ENCODE results near the gene NUB1. TPM values are rescaled to one million over a fixed set of nuclear protein-coding genes. Genes with fewer than 3 reads are reported as not detected.

NUB1 gene
- total RNA-seq, 1 donor from 2014 or later = 41.6 TPM

- TF ChIP-seq CTCF (IDR thresholded peaks at IDR 0.05; ENCODE audit: insufficient read depth, low read depth, low read length) (no peak), EZH2 (IDR thresholded peaks at IDR 0.05; ENCODE audit: insufficient read depth, low read length) (no peak)
- DNase-seq (ENCODE audit: low read depth) (no peak), FAIRE-seq (no peak)
- Histone ChIP-seq H3K27me3 (ENCODE audit: insufficient read depth, low read length) (peaks cover 3% of the 10 kb centered on the region), H3K27ac (ENCODE audit: low read depth, low read length) (no peak overlapping the region), H4K20me1 (ENCODE audit: insufficient read depth, low read length) (no peaks in the 10 kb centered on the region), H3K9me3 (ENCODE audit: insufficient read depth, low read depth, low read length) (peaks cover 5% of the 10 kb centered on the region), H3K4me3 (ENCODE audit: insufficient read depth, low read depth, low read length) (no peak overlapping the region), H3K79me2 (ENCODE audit: insufficient read depth, low read length) (no peaks in the 10 kb centered on the region), H3K4me2 (ENCODE audit: low read length) (no peak overlapping the region), H2AFZ (ENCODE audit: low read depth, low read length) (no peak overlapping the region), H3K36me3 (ENCODE audit: insufficient read depth, low read length) (no peaks in the 10 kb centered on the region), H3K9ac (ENCODE audit: low read length) (no peak overlapping the region), H3K4me1 (ENCODE audit: insufficient read depth, low read length) (peaks cover 9% of the 10 kb centered on the region)
- peaks cover 2% of the 10 kb centered on the region for H3K27me3 Mint-ChIP-seq (ENCODE audit: low read depth, unreplicated experiment)
- no peak overlapping the region for H3K27ac Mint-ChIP-seq (ENCODE audit: unreplicated experiment)
- no peaks in the 10 kb centered on the region for H3K36me3 Mint-ChIP-seq (ENCODE audit: low read depth, unreplicated experiment)
- H3K4me3 Mint-ChIP-seq (ENCODE audit: unreplicated experiment) = no peak overlapping the region
- peaks cover 2% of the 10 kb centered on the region for H3K4me1 Mint-ChIP-seq (ENCODE audit: low read depth, unreplicated experiment)
- no peaks in the 10 kb centered on the region for H3K9me3 Mint-ChIP-seq (ENCODE audit: unreplicated experiment)
Observed at GRCh38 chr7:151312831-151313809, 28.5 kb upstream of the NUB1 start.

GRCh38 chr7:151313857-151314256 is 27.8 kb upstream of the NUB1 start:
- H3K36me3 ChIP-seq (ENCODE audit: insufficient read depth, low read length) = no peaks in the 10 kb centered on the region
- DNase-seq (ENCODE audit: low read depth) = peak; percentile 33
- no peak overlapping the region for H3K27ac ChIP-seq (ENCODE audit: low read depth, low read length)
- H3K4me2 ChIP-seq (ENCODE audit: low read length) = no peak overlapping the region
- peaks cover 9% of the 10 kb centered on the region for H3K4me1 ChIP-seq (ENCODE audit: insufficient read depth, low read length)
- peaks cover 5% of the 10 kb centered on the region for H3K9me3 ChIP-seq (ENCODE audit: insufficient read depth, low read depth, low read length)
- H3K27me3 ChIP-seq (ENCODE audit: insufficient read depth, low read length) = peaks cover 3% of the 10 kb centered on the region
- peaks cover 4% of the 10 kb centered on the region for H3K9me3 Mint-ChIP-seq (ENCODE audit: unreplicated experiment)
- peaks cover 2% of the 10 kb centered on the region for H3K4me1 Mint-ChIP-seq (ENCODE audit: low read depth, unreplicated experiment)
- H3K27me3 Mint-ChIP-seq (ENCODE audit: low read depth, unreplicated experiment) = peaks cover 2% of the 10 kb centered on the region
- TF ChIP-seq EZH2 (IDR thresholded peaks at IDR 0.05; ENCODE audit: insufficient read depth, low read length) (no peak), CTCF (IDR thresholded peaks at IDR 0.05; ENCODE audit: insufficient read depth, low read depth, low read length) (no peak)
- no peak overlapping the region for H3K4me3 Mint-ChIP-seq (ENCODE audit: unreplicated experiment)
- no peak overlapping the region for H3K9ac ChIP-seq (ENCODE audit: low read length)
- H3K36me3 Mint-ChIP-seq (ENCODE audit: low read depth, unreplicated experiment) = no peaks in the 10 kb centered on the region
- no peaks in the 10 kb centered on the region for H3K79me2 ChIP-seq (ENCODE audit: insufficient read depth, low read length)
- FAIRE-seq = no peak
- no peak overlapping the region for H3K4me3 ChIP-seq (ENCODE audit: insufficient read depth, low read depth, low read length)
- no peaks in the 10 kb centered on the region for H4K20me1 ChIP-seq (ENCODE audit: insufficient read depth, low read length)
- no peak overlapping the region for H2AFZ ChIP-seq (ENCODE audit: low read depth, low read length)
- no peak overlapping the region for H3K27ac Mint-ChIP-seq (ENCODE audit: unreplicated experiment)

- Histone ChIP-seq H3K36me3 (ENCODE audit: insufficient read depth, low read length) (no peaks in the 10 kb centered on the region), H3K9ac (ENCODE audit: low read length) (no peak overlapping the region), H3K27me3 (ENCODE audit: insufficient read depth, low read length) (peaks cover 3% of the 10 kb centered on the region), H3K4me2 (ENCODE audit: low read length) (no peak overlapping the region), H4K20me1 (ENCODE audit: insufficient read depth, low read length) (no peaks in the 10 kb centered on the region), H3K4me1 (ENCODE audit: insufficient read depth, low read length) (peaks cover 5% of the 10 kb centered on the region), H2AFZ (ENCODE audit: low read depth, low read length) (no peak overlapping the region), H3K4me3 (ENCODE audit: insufficient read depth, low read depth, low read length) (no peak overlapping the region), H3K9me3 (ENCODE audit: insufficient read depth, low read depth, low read length) (peaks cover 5% of the 10 kb centered on the region), H3K79me2 (ENCODE audit: insufficient read depth, low read length) (no peaks in the 10 kb centered on the region), H3K27ac (ENCODE audit: low read depth, low read length) (no peak overlapping the region)
- H3K4me3 Mint-ChIP-seq (ENCODE audit: unreplicated experiment) = no peak overlapping the region
- H3K27ac Mint-ChIP-seq (ENCODE audit: unreplicated experiment) = no peak overlapping the region
- peaks cover 1% of the 10 kb centered on the region for H3K4me1 Mint-ChIP-seq (ENCODE audit: low read depth, unreplicated experiment)
- H3K27me3 Mint-ChIP-seq (ENCODE audit: low read depth, unreplicated experiment) = peaks cover 2% of the 10 kb centered on the region
- DNase-seq (ENCODE audit: low read depth) = no peak
- no peak for FAIRE-seq
- TF ChIP-seq CTCF (IDR thresholded peaks at IDR 0.05; ENCODE audit: insufficient read depth, low read depth, low read length) (no peak), EZH2 (IDR thresholded peaks at IDR 0.05; ENCODE audit: insufficient read depth, low read length) (no peak)
- H3K36me3 Mint-ChIP-seq (ENCODE audit: low read depth, unreplicated experiment) = no peaks in the 10 kb centered on the region
- peaks cover 9% of the 10 kb centered on the region for H3K9me3 Mint-ChIP-seq (ENCODE audit: unreplicated experiment)
Observed at GRCh38 chr7:151314401-151314800, 27.2 kb upstream of the NUB1 start.

Measured in astrocyte (in vitro differentiated cells and primary cell).